ENCODE measurements around the gene DOHH.
"Not testable (repeated sequence)": the region's sequence is repeated elsewhere in the genome, so short reads cannot be mapped to it uniquely, and the experiment has no call there.

Gene DOHH

GRCh38 chr19:3462991-3463713, 37.3 kb downstream of the DOHH start:
- no peak for DNase-seq (ENCODE audit: extremely low read depth in 1 of 2, low read depth in 1 of 2)

DNA sequence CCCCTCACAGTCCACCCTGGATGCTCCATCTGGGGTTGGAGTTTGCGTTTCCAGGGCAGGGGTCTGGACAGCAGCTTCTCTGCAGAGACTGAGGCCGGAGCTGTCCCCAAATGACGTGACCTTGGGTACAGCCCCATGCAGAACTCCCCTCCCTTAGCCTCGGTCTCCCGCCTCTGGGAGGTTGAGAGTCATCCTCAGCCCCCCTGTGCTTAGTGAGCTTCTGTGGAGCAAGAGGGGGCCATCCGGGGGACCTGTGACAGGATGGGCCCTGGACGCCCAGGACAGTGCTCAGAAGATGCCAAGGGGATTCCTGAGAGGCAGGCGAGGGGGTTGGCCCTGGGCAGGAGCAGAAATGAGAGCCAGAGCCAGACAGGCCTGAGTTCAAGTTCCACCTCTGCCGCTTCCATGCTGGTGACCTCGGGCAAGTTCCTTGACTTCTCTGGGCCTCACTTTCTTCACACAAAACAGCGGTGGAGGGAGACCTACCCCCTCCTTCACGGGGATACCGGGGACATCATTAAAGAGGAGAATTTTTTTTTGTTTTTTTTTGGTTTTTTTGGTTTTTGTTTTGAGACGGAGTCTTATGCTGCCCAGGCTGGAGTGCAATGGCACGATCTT, 40.4 kb downstream of the DOHH start:
- DNase-seq (ENCODE audit: extremely low read depth in 1 of 2, low read depth in 1 of 2), result no peak

GRCh38 chr19:3459089-3459881, 41.2 kb downstream of the DOHH start:
- no peak for DNase-seq (ENCODE audit: extremely low read depth in 1 of 2, low read depth in 1 of 2)

- no peak for DNase-seq (ENCODE audit: extremely low read depth in 1 of 2, low read depth in 1 of 2)
Measured at GRCh38 chr19:3458229-3459088, 42.0 kb downstream of the DOHH start.

DNA sequence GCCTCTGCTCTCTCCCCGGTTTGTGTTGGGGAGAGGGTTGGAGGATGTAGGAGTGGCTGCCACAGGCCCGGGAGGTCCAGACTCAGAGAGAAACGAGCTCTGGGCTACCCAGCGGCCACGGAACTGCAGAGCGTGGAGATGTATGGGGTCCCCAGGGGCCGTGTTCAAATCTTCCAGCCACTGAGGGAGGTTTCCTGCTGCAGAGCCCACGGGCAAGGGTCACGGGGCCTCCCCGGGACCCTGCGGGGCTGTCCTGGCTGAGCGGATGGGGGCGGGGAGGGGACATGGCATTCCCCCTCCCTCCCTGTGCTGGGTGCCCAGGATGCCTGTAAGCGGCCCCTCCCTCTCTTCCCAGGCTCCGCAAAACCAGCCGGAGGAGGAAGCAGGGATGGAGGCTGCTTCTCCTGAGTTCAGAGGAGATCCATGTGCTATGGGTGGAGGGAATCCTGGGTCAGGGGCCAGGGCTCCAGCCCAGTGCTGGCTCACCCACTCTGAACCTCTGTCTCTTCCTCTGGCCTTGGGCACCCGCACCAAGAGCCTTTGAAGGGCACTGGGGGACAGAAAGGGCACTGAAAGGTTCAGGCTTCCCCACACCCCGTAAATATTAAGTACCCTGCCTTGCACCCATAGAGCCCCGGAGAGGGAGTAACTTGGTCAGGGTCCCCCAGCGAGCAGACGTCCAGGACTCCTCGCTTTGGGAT, 42.8 kb downstream of the DOHH start:
- DNase-seq (ENCODE audit: extremely low read depth in 1 of 2, low read depth in 1 of 2), result no peak

DNA sequence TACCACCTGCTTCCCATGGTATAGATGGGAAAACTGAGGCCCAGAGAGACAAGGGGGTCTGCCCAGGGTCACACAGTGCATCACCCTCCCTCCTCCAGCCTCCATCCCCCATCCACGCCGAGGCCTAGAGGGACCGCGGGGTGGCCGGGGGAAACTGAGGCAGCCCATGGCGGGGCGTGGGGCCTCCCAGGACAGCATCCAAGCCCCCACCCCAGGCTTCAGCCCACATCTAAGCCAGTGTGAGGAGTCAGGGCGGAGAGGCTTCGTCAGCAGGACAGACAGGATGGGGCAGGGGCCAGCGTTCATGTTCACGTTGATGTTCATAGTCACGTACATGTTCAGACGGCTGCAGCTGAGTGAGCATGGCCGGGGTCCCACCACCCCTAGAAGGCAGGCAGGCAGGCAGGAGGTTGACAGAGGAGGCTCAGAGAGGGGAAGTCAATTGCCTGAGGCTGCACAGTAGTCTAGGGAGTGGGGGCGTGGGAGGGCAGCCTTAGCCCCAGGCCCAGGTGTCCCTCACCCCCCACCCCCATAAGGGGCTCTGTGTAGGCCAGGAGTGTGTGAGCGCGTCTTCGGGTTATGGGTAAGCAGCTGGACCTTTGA, 43.4 kb downstream of the DOHH start:
- no peak for DNase-seq (ENCODE audit: extremely low read depth in 1 of 2, low read depth in 1 of 2)

- no peak for DNase-seq (ENCODE audit: extremely low read depth in 1 of 2, low read depth in 1 of 2)
Measured at GRCh38 chr19:3455960-3456601, 44.4 kb downstream of the DOHH start.

- DNase-seq (ENCODE audit: extremely low read depth in 1 of 2, low read depth in 1 of 2), result no peak
Measured at GRCh38 chr19:3455393-3455955, 45.0 kb downstream of the DOHH start.

DNA sequence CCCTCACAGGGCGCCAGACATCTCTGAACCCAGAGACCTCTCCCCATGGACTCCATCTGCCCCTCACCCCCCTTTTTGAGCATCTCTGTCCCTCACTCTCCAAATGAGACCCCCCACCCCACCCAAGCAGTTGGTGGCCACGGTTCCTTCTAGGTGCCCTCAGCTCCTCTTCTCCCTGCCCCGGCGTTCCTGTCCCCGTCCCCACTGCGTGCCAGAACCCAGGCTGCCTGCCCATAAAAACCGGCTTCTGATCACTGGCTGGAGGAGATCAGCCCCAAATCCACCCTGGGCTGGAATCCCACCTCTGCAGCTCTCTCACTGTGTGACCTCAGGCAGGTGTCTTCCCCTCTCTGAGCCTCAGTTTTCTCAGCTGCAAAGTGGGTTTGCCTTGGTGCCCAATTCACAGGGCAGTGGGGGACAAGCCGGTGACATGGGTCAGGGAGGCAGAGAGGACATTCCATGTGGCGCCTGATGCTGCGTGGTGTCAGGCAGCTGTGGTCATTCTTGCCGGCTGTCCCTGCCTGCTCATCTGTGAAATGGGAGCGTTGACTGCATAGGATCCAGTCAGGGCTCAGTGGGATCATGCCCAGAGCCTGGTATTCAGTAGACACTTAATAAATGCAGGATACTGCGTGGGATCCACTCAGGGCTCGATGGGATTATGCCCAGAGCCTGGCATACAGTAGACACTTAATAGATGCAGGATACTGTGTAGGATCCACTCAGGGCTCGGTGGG, 45.6 kb downstream of the DOHH start:
- DNase-seq (ENCODE audit: extremely low read depth in 1 of 2, low read depth in 1 of 2), result no peak

GRCh38 chr19:3453840-3454239, 46.6 kb downstream of the DOHH start:
- no peak for DNase-seq (ENCODE audit: extremely low read depth in 1 of 2, low read depth in 1 of 2)

GRCh38 chr19:3452942-3453214, 47.6 kb downstream of the DOHH start:
- not testable (repeated sequence) for DNase-seq (ENCODE audit: extremely low read depth in 1 of 2, low read depth in 1 of 2)

GRCh38 chr19:3452171-3452941, 48.1 kb downstream of the DOHH start:
- no peak for DNase-seq (ENCODE audit: extremely low read depth in 1 of 2, low read depth in 1 of 2)

- DNase-seq (ENCODE audit: extremely low read depth in 1 of 2, low read depth in 1 of 2), result no peak
Measured at GRCh38 chr19:3451451-3451866, 49.0 kb downstream of the DOHH start.

- no peak for DNase-seq (ENCODE audit: extremely low read depth in 1 of 2, low read depth in 1 of 2)
Measured at GRCh38 chr19:3450796-3451411, 49.6 kb downstream of the DOHH start.

GRCh38 chr19:3448616-3449334, 51.7 kb downstream of the DOHH start:
- no peak for DNase-seq (ENCODE audit: extremely low read depth in 1 of 2, low read depth in 1 of 2)

DNA sequence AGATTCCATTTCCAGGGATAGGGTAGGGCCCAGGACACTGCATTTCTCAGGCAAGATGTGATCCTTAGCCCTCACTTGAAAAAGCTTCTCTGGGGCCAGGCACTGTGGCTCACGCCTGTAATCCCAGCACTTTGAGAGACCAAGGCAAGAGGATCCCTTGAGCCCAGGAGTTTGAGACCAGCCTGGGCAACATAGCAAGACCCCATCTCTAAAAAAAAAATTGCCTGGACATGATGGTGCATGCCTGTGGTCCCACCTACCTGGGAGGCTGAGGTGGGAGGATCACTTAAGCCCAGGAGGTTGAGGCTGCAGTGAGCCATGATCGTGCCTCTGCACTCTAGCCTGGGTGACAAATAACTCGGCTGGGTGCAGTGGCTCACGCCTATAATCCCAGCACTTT, 53.8 kb downstream of the DOHH start:
- not testable (repeated sequence) for DNase-seq (ENCODE audit: extremely low read depth in 1 of 2, low read depth in 1 of 2)

GRCh38 chr19:3444695-3445234, 55.7 kb downstream of the DOHH start:
- DNase-seq (ENCODE audit: extremely low read depth in 1 of 2, low read depth in 1 of 2), result no peak
